HepG2 (cell line): ENCODE measurements around the gene USP11. TPM values are rescaled to one million over a fixed set of nuclear protein-coding genes. Genes with fewer than 3 reads are reported as not detected.

Experiments used
- ATAC-seq: fragments of 200-7000 bp; cut with Tn5 transposase; 3 replicates; pipeline ENCODE4 v1.9.1; 2020; ENCODE audit warnings: mild to moderate bottlenecking, moderate library complexity
- BruUV-seq: library from RNA; stranded (reverse); fragments of 400-500 nt; replicated peaks from 2 replicates; lab custom pipeline; 2021; lab: Mats Ljungman, UMichigan
- CTCF ChIA-PET: fragments of 300-600 bp; formaldehyde crosslinking; extraction: SDS; loops from one replicate; lab custom pipeline; 2021; ENCODE audit warnings: low total read pairs, inconsistent platforms, low intra/inter-chr PET ratio; lab: Yijun Ruan, JAX
- POLR2A ChIA-PET: fragments of 350-600 bp; sonication (Branson Sonifier 250); formaldehyde crosslinking; loops from one replicate; lab custom pipeline; 2020; ENCODE audit warnings: antibody characterized with exemption, inconsistent platforms; lab: Yijun Ruan, JAX
- DNase-seq: peaks from one replicate; pipeline ENCODE4 v3.0.0-alpha.2; 2015; ENCODE audit warnings: low spot score
- FAIRE-seq: peaks from 3 replicates; lab custom pipeline; 2011; peaks lifted over from hg19 to GRCh38; lab: Jason Lieb, UNC
- H2AFZ ChIP-seq: one replicate; pipeline ENCODE4 v1.6.1; 2011; ENCODE audit warnings: low read length, inconsistent platforms
- H3K27ac ChIP-seq: fragments of 300-600 bp; 3 replicates; pipeline ENCODE4 v1.8.0; 2011; ENCODE audit warnings: mixed run types, mild to moderate bottlenecking, mixed read lengths, low read length, inconsistent platforms; ENCODE audit not compliant: insufficient read depth; ENCODE audit errors: extremely low read length
- H3K27me3 ChIP-seq, 2 experiments: fragments of 200-600 bp in 1 of 2; 2 replicates in 1 of 2; 3 replicates in 1 of 2; pipeline versions ENCODE4 v1.6.0 to v1.8.0; 2011; ENCODE audit warnings: low read length in 2 of 2, mild to moderate bottlenecking in 2 of 2, moderate library complexity in 2 of 2, inconsistent platforms in 1 of 2; ENCODE audit not compliant: insufficient read depth in 2 of 2, control insufficient read depth in 1 of 2
- H3K36me3 ChIP-seq, 2 experiments: fragments of 200-600 bp in 1 of 2; replicated peaks in 1 of 2; 2 replicates in 1 of 2; 3 replicates in 1 of 2; pipeline versions ENCODE4 v1.5.1 to v1.8.0; 2011; ENCODE audit warnings: low read length in 2 of 2, inconsistent platforms in 1 of 2; ENCODE audit not compliant: insufficient read depth in 2 of 2, control insufficient read depth in 1 of 2
- H3K4me1 ChIP-seq: 2 replicates; pipeline ENCODE4 v1.5.1; 2012; ENCODE audit warnings: low read length, inconsistent platforms; ENCODE audit not compliant: insufficient read depth
- H3K4me2 ChIP-seq: 2 replicates; pipeline ENCODE4 v1.6.0; 2011; ENCODE audit warnings: low read depth, low read length, inconsistent platforms
- H3K4me3 ChIP-seq, 3 experiments: fragments of 200-600 bp in 1 of 3; sonication (generic), shearing (Covaris generic) in 1 of 3; replicated peaks in 1 of 3; 2 replicates each; pipeline ENCODE4 v1.5.1; 2011 to 2016; ENCODE audit warnings: low read length in 3 of 3, inconsistent platforms in 2 of 3, low read depth in 2 of 3, mild to moderate bottlenecking in 2 of 3, control low read depth in 1 of 3, mixed read lengths in 1 of 3; ENCODE audit not compliant: insufficient read depth in 1 of 3
- H3K79me2 ChIP-seq: one replicate; pipeline ENCODE4 v1.6.1; 2011; ENCODE audit warnings: low read length, inconsistent platforms; ENCODE audit not compliant: insufficient read depth
- H3K9ac ChIP-seq: 2 replicates; pipeline ENCODE4 v1.6.0; 2011; ENCODE audit warnings: mild to moderate bottlenecking, low read depth, low read length, inconsistent platforms; ENCODE audit not compliant: insufficient read depth
- H3K9me3 ChIP-seq: 2 replicates; pipeline ENCODE4 v1.5.1; 2012; ENCODE audit warnings: mild to moderate bottlenecking, low read length
- H4K20me1 ChIP-seq: 2 replicates; pipeline ENCODE4 v1.6.0; 2011; ENCODE audit warnings: inconsistent platforms, mild to moderate bottlenecking, low read length, moderate library complexity; ENCODE audit not compliant: insufficient read depth
- BATF2 ChIP-seq: sonication (generic); formaldehyde crosslinking; IDR thresholded peaks from 2 replicates; pipeline ENCODE4 v1.8.0; 2022; ENCODE audit warnings: mild to moderate bottlenecking, missing genetic modification reagents, moderate library complexity
- NFKBIZ ChIP-seq: IDR thresholded peaks from 2 replicates; pipeline ENCODE4 v1.6.1; 2018; ENCODE audit warnings: missing genetic modification reagents, missing compliant biosample characterization
- PRDM4 ChIP-seq: sonication (generic); formaldehyde crosslinking; IDR thresholded peaks from 2 replicates; pipeline ENCODE4 v1.9.0; 2021; ENCODE audit warnings: missing genetic modification reagents, borderline replicate concordance
- SSRP1 ChIP-seq: IDR thresholded peaks from 2 replicates; pipeline ENCODE4 v1.6.1; 2016; ENCODE audit warnings: control low read depth
- ZNF251 ChIP-seq: sonication (generic); formaldehyde crosslinking; IDR thresholded peaks from 2 replicates; pipeline ENCODE4 v1.9.0; 2021; ENCODE audit warnings: mild to moderate bottlenecking, missing genetic modification reagents
- ZNF367 ChIP-seq: sonication (generic); formaldehyde crosslinking; IDR thresholded peaks from 2 replicates; pipeline ENCODE4 v1.4.0; 2020; ENCODE audit warnings: missing genetic modification reagents, borderline replicate concordance
- ZNF589 ChIP-seq: sonication (generic); formaldehyde crosslinking; conservative IDR thresholded peaks from 2 replicates; pipeline ENCODE4 v1.8.0; 2022; ENCODE audit warnings: mild to moderate bottlenecking, moderate library complexity, missing genetic modification reagents
- WGBS: methylation state at CpG from one replicate; pipeline ENCODE4 v1.1.6; 2017; ENCODE audit warnings: low lambda C conversion rate; 5-methylcytosine and 5-hydroxymethylcytosine counted together
- in situ Hi-C: cut with HindIII; loops from 2 replicates; pipeline ENCODE4 v1.10.0; 2017; ENCODE audit warnings: low pct_unique_long_range_greater_than_20kb; ENCODE audit not compliant: extremely low pct_ligation_motif_present
- intact Hi-C: fragments of 100-400 bp; cut with micrococcal nuclease; formaldehyde crosslinking; loops from one replicate; pipeline ENCODE4 v1.10.0; 2022; ENCODE audit not compliant: unreplicated experiment
- polyA plus RNA-seq, 8 experiments: library from polyadenylated mRNA; depleted of rRNA in 3 of 8; stranded (reverse) in 7 of 8; unstranded in 1 of 8; fragments of >200 nt; fragmentation: Illumina TruSeq in 4 of 8; extraction: Trizol in 4 of 8; gene quantifications; 2 replicates each; pipeline versions ENCODE4 v1.2.1 to v1.2.3, GENCODE V29; 2011 to 2016; ENCODE audit warnings: low read depth in 4 of 8, missing spikeins in 1 of 8, mixed read lengths in 1 of 8; ENCODE audit not compliant: insufficient read depth in 1 of 8
- total RNA-seq, 5 experiments: library from RNA; depleted of rRNA; stranded (reverse); fragments of >200 nt; fragmentation: Illumina TruSeq; extraction: Trizol; gene quantifications; 2 replicates each; pipeline ENCODE4 v1.2.3, GENCODE V29; 2016; ENCODE audit warnings: low read depth in 1 of 5
- TF ChIP-seq, protein P1 (sequence below): sonication (generic); formaldehyde crosslinking; IDR thresholded peaks from 2 replicates; pipeline ENCODE4 v1.5.0; 2020; ENCODE audit warnings: mild to moderate bottlenecking, missing genetic modification reagents, borderline replicate concordance
- TF ChIP-seq, protein P2 (sequence below): sonication (generic); formaldehyde crosslinking; IDR thresholded peaks from 2 replicates; pipeline ENCODE4 v1.5.0; 2020; ENCODE audit warnings: missing genetic modification reagents

The USP11 gene
- total and polyA plus RNA-seq, 2 of the 13 experiments (the other 11 are each of a cell fraction or from before 2014, with no cell fraction given), result 23.8 to 31.7 TPM

- BruUV-seq, result no TSS peak
- DNase-seq (no peak), ATAC-seq (no peak), FAIRE-seq (no peak)
- no CpG with 5 or more reads among the region's 4 CpGs for WGBS
- ChIA-PET POLR2A (interaction anchor here (6.2 kb wide), 1 partner anchor 11 kb away, joined by 69 read pairs; the partner anchor contains the start of gene USP11), CTCF (no interaction called here)
- Histone ChIP-seq H3K9ac (no peak overlapping the region), H3K79me2 (peaks cover 35% of the 10 kb centered on the region), H3K27me3 (no peaks in the 10 kb centered on the region), H3K4me1 (peaks cover 28% of the 10 kb centered on the region), H4K20me1 (peaks cover 24% of the 10 kb centered on the region), H3K27ac (no peak overlapping the region), H2AFZ (no peak overlapping the region), H3K36me3 (peaks cover 11 to 37% of the 10 kb centered on the region in 2 experiments; a peak in 4 of 5 replicates), H3K4me2 (no peak overlapping the region), H3K4me3 (no peak overlapping the region), H3K9me3 (no peaks in the 10 kb centered on the region)
- intact Hi-C loops (loop anchor here (2.0 kb wide), 1 partner anchor 65 kb away; no protein-coding TSS in a partner anchor), in situ Hi-C loops (no loop called here)
- TF ChIP-seq ZNF251 (CRISPR knock-in tag) (no peak), SSRP1 (CRISPR knock-in tag) (no peak), BATF2 (no peak), NFKBIZ (CRISPR knock-in tag) (no peak), ZNF589 (no peak), ZNF367 (CRISPR knock-in tag) (no peak), PRDM4 (CRISPR knock-in tag) (no peak)
- TF ChIP-seq, protein P1, sequence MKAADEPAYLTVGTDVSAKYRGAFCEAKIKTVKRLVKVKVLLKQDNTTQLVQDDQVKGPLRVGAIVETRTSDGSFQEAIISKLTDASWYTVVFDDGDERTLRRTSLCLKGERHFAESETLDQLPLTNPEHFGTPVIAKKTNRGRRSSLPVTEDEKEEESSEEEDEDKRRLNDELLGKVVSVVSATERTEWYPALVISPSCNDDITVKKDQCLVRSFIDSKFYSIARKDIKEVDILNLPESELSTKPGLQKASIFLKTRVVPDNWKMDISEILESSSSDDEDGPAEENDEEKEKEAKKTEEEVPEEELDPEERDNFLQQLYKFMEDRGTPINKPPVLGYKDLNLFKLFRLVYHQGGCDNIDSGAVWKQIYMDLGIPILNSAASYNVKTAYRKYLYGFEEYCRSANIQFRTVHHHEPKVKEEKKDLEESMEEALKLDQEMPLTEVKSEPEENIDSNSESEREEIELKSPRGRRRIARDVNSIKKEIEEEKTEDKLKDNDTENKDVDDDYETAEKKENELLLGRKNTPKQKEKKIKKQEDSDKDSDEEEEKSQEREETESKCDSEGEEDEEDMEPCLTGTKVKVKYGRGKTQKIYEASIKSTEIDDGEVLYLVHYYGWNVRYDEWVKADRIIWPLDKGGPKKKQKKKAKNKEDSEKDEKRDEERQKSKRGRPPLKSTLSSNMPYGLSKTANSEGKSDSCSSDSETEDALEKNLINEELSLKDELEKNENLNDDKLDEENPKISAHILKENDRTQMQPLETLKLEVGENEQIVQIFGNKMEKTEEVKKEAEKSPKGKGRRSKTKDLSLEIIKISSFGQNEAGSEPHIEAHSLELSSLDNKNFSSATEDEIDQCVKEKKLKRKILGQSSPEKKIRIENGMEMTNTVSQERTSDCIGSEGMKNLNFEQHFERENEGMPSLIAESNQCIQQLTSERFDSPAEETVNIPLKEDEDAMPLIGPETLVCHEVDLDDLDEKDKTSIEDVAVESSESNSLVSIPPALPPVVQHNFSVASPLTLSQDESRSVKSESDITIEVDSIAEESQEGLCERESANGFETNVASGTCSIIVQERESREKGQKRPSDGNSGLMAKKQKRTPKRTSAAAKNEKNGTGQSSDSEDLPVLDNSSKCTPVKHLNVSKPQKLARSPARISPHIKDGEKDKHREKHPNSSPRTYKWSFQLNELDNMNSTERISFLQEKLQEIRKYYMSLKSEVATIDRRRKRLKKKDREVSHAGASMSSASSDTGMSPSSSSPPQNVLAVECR (CRISPR knock-in tag), result no peak
- TF ChIP-seq, protein P2, sequence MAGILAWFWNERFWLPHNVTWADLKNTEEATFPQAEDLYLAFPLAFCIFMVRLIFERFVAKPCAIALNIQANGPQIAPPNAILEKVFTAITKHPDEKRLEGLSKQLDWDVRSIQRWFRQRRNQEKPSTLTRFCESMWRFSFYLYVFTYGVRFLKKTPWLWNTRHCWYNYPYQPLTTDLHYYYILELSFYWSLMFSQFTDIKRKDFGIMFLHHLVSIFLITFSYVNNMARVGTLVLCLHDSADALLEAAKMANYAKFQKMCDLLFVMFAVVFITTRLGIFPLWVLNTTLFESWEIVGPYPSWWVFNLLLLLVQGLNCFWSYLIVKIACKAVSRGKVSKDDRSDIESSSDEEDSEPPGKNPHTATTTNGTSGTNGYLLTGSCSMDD (CRISPR knock-in tag), result no peak
These were observed 11.1 kb upstream of the USP11 start for GRCh38 chrX:47221756-47222155.
